ENCODE data around the gene FRMD4A. TPM values are rescaled to one million over a fixed set of nuclear protein-coding genes. Genes with fewer than 3 reads are reported as not detected.

Gene FRMD4A
- total RNA-seq, 1 experiment from 2014 or later: 18.3 TPM

DNA sequence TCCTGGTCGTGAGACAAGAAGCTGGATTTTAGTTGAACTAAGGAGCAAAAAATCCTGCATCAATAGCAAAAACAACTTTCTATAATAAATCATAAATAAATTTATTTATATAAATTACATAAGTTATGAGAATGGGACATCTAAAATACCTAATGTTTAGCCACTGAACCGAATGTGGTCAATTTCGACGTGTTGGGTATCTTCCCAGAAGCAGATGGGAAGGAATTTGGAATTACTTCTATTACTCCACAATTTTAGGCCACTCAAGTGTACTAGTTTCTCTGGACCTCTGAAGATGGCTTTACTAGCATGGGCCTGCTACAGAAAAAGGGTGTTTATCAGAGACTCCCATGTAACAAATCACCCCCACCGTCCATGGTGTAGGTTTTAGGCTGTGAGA, 572.0 kb downstream of the FRMD4A start:
- H3K4me2 ChIP-seq: no peak overlapping the region
- no peak for DNase-seq
- H3F3A ChIP-seq (ENCODE audit: insufficient read depth, low read depth): no peaks in the 10 kb centered on the region
- ChIA-PET POLR2A (ENCODE audit: unreplicated experiment) (no interaction called here), CTCF (no interaction called here)
- no TSS peak for BruUV-seq (replicated peaks)
- H2AFZ ChIP-seq: no peak overlapping the region
- no peaks in the 10 kb centered on the region for H3K79me2 ChIP-seq (ENCODE audit: low read depth)
- H3K9me3 ChIP-seq (ENCODE audit: insufficient read depth, low read depth): no peaks in the 10 kb centered on the region
- H3K9me2 ChIP-seq (ENCODE audit: insufficient read depth): no peaks in the 10 kb centered on the region
- no peak overlapping the region for H3K27ac ChIP-seq
- H4K20me1 ChIP-seq (ENCODE audit: insufficient read depth): no peaks in the 10 kb centered on the region
- TF ChIP-seq, protein P1, sequence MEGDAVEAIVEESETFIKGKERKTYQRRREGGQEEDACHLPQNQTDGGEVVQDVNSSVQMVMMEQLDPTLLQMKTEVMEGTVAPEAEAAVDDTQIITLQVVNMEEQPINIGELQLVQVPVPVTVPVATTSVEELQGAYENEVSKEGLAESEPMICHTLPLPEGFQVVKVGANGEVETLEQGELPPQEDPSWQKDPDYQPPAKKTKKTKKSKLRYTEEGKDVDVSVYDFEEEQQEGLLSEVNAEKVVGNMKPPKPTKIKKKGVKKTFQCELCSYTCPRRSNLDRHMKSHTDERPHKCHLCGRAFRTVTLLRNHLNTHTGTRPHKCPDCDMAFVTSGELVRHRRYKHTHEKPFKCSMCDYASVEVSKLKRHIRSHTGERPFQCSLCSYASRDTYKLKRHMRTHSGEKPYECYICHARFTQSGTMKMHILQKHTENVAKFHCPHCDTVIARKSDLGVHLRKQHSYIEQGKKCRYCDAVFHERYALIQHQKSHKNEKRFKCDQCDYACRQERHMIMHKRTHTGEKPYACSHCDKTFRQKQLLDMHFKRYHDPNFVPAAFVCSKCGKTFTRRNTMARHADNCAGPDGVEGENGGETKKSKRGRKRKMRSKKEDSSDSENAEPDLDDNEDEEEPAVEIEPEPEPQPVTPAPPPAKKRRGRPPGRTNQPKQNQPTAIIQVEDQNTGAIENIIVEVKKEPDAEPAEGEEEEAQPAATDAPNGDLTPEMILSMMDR (conservative IDR thresholded peaks at IDR 0.05): no peak
- TF ChIP-seq EZH2 (IDR thresholded peaks at IDR 0.05; ENCODE audit: low read depth): no peak
- H3K27me3 ChIP-seq (ENCODE audit: insufficient read depth, low read depth): no peaks in the 10 kb centered on the region
- intact Hi-C loops (cut with micrococcal nuclease; ENCODE audit: unreplicated experiment): no loop called here
- no peak overlapping the region for H3K4me3 ChIP-seq
- H3K4me1 ChIP-seq (replicated peaks; ENCODE audit: insufficient read depth): no peaks in the 10 kb centered on the region
- no peaks in the 10 kb centered on the region for H3K36me3 ChIP-seq (ENCODE audit: low read depth)

DNA sequence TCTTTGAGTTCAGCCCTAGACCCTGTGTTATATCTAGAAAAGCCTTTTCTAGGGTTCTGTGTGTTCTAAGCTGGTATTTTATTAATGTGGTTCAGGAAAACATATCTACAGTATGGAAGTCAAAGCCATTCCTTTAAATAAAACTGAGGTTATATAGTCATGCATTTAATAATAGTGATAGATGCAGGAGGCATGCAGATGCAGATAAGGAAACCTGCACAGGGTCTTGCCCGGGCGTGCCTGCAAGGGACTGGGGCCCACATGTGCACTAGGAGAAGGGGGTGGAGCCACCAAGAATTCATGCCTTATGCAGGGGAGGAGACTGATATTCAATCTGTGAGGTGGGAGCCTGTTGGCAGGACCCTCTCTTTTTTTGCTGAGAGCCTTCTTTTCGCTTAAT, 572.4 kb downstream of the FRMD4A start:
- no peak overlapping the region for H3K4me2 ChIP-seq
- peak in 1 of 2 experiments; percentile 21 for DNase-seq
- no TSS peak for BruUV-seq (replicated peaks)

DNA sequence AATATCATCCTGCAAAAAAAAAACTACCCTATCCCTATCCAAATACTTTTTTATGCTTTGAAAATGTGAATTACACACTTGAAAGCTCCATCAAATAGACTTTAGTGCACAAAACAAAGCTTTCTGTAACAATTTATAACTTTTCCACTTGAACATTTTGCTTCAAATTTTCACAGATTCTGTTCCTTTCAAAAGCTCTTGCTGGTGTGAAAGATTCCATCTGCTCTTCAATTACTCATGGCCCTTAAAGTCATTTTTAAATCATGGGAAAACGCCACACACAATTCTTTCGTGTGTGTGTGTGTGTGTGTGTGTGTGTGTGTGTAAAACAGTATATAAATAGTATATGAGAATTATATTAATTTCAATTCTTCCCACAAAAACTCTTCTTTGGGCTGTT, 576.4 kb downstream of the FRMD4A start:
- Histone ChIP-seq H3K9me2 (ENCODE audit: insufficient read depth) (no peaks in the 10 kb centered on the region), H4K20me1 (ENCODE audit: insufficient read depth) (no peaks in the 10 kb centered on the region), H3K4me2 (no peak overlapping the region), H3K4me3 (no peak overlapping the region), H3K27ac (no peak overlapping the region), H3K9me3 (ENCODE audit: insufficient read depth, low read depth) (no peaks in the 10 kb centered on the region), H3K27me3 (ENCODE audit: insufficient read depth, low read depth) (no peaks in the 10 kb centered on the region), H3F3A (ENCODE audit: insufficient read depth, low read depth) (no peaks in the 10 kb centered on the region), H3K36me3 (ENCODE audit: low read depth) (no peaks in the 10 kb centered on the region), H3K79me2 (ENCODE audit: low read depth) (no peaks in the 10 kb centered on the region), H2AFZ (no peak overlapping the region), H3K4me1 (replicated peaks; ENCODE audit: insufficient read depth) (no peaks in the 10 kb centered on the region)
- ChIA-PET POLR2A (ENCODE audit: unreplicated experiment) (no interaction called here), CTCF (no interaction called here)
- intact Hi-C loops (cut with micrococcal nuclease; ENCODE audit: unreplicated experiment): no loop called here
- TF ChIP-seq EZH2 (IDR thresholded peaks at IDR 0.05; ENCODE audit: low read depth): no peak
- TF ChIP-seq, protein P1 (conservative IDR thresholded peaks at IDR 0.05): no peak
- no peak for DNase-seq
- no TSS peak for BruUV-seq (replicated peaks)

More for the DNA sequence above, 572.4 kb downstream of the FRMD4A start:
- Histone ChIP-seq H3K27me3 (ENCODE audit: insufficient read depth, low read depth) (no peaks in the 10 kb centered on the region), H3K36me3 (ENCODE audit: low read depth) (no peaks in the 10 kb centered on the region), H2AFZ (no peak overlapping the region), H3F3A (ENCODE audit: insufficient read depth, low read depth) (no peaks in the 10 kb centered on the region), H3K27ac (no peak overlapping the region), H3K9me3 (ENCODE audit: insufficient read depth, low read depth) (no peaks in the 10 kb centered on the region), H3K79me2 (ENCODE audit: low read depth) (no peaks in the 10 kb centered on the region), H4K20me1 (ENCODE audit: insufficient read depth) (no peaks in the 10 kb centered on the region), H3K4me3 (no peak overlapping the region), H3K9me2 (ENCODE audit: insufficient read depth) (no peaks in the 10 kb centered on the region), H3K4me1 (replicated peaks; ENCODE audit: insufficient read depth) (no peaks in the 10 kb centered on the region)
- TF ChIP-seq EZH2 (IDR thresholded peaks at IDR 0.05; ENCODE audit: low read depth): no peak
- TF ChIP-seq, protein P1 (conservative IDR thresholded peaks at IDR 0.05): no peak
- ChIA-PET CTCF (no interaction called here), POLR2A (ENCODE audit: unreplicated experiment) (no interaction called here)
- intact Hi-C loops (cut with micrococcal nuclease; ENCODE audit: unreplicated experiment): no loop called here
